Osteocyte (in vitro differentiated cells): ENCODE measurements around the gene OVOL3. TPM values are rescaled to one million over a fixed set of nuclear protein-coding genes. Genes with fewer than 3 reads are reported as not detected.
"Not testable (repeated sequence)": the region's sequence is repeated elsewhere in the genome, so short reads cannot be mapped to it uniquely, and the experiment has no call there.

Experiments used
- DNase-seq: peaks from one replicate; pipeline ENCODE4 v3.0.0; 2021; ENCODE audit warnings: mixed read lengths; ENCODE audit not compliant: unreplicated experiment; ENCODE audit errors: extremely low spot score
- H3K27ac Mint-ChIP-seq: one replicate; pipeline ENCODE4 v1.8.0; 2021; ENCODE audit warnings: mild to moderate bottlenecking, mixed read lengths; ENCODE audit not compliant: unreplicated experiment
- H3K27me3 Mint-ChIP-seq: one replicate; pipeline ENCODE4 v1.8.0; 2021; ENCODE audit warnings: mixed read lengths; ENCODE audit not compliant: unreplicated experiment
- H3K36me3 Mint-ChIP-seq: one replicate; pipeline ENCODE4 v1.8.0; 2021; ENCODE audit warnings: mixed read lengths; ENCODE audit not compliant: unreplicated experiment
- H3K4me1 Mint-ChIP-seq: one replicate; pipeline ENCODE4 v1.8.0; 2021; ENCODE audit warnings: mixed read lengths; ENCODE audit not compliant: unreplicated experiment
- H3K4me3 Mint-ChIP-seq: one replicate; pipeline ENCODE4 v1.8.0; 2021; ENCODE audit warnings: mild to moderate bottlenecking, moderate library complexity, mixed read lengths; ENCODE audit not compliant: unreplicated experiment
- H3K9me3 Mint-ChIP-seq: one replicate; pipeline ENCODE4 v1.8.0; 2021; ENCODE audit warnings: mixed read lengths; ENCODE audit not compliant: unreplicated experiment
- total RNA-seq: library from RNA; stranded (reverse); gene quantifications from 2 replicates; pipeline ENCODE4 v1.2.1, GENCODE V29; 2021
- TF ChIP-seq, protein P1 (sequence below): fragments of 200-600 bp; sonication (generic); IDR thresholded peaks from 2 replicates; pipeline ENCODE4 v1.5.0; 2021; ENCODE audit warnings: antibody characterized with exemption, mild to moderate bottlenecking, moderate library complexity

OVOL3 gene
- total RNA-seq, 1 donor from 2014 or later: not detected

DNA sequence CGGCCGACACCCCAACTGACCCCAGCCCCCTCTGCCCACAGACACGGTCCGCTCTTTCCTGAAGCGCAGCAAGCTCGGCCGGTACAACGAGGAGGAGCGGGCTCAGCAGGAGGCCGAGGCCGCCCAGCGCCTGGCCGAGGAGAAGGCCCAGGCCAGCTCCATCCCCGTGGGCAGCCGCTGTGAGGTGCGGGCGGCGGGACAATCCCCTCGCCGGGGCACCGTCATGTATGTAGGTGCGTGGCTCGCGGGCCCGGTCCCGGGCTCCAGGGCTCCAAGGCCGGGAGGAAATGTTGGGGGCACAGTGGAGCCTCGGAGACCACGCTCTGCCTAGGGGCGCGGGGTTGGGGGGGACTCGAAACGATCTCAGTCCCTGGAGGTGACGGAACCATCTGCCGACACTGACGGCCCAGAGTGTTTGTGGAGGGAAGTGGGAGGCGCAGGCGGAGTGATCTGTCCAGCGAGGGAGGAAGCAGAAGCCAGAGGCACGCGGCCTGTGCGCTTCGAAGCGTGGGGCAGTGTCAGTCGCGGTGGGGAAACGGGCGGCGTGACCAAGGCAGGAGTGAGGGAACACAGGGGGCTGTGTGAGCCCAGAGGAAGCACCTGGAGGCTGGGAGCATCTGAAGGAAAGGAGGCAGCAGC lies 10.7 kb downstream of the OVOL3 start:
- H3K4me1 Mint-ChIP-seq: peaks cover 10% of the 10 kb centered on the region
- TF ChIP-seq, protein P1, sequence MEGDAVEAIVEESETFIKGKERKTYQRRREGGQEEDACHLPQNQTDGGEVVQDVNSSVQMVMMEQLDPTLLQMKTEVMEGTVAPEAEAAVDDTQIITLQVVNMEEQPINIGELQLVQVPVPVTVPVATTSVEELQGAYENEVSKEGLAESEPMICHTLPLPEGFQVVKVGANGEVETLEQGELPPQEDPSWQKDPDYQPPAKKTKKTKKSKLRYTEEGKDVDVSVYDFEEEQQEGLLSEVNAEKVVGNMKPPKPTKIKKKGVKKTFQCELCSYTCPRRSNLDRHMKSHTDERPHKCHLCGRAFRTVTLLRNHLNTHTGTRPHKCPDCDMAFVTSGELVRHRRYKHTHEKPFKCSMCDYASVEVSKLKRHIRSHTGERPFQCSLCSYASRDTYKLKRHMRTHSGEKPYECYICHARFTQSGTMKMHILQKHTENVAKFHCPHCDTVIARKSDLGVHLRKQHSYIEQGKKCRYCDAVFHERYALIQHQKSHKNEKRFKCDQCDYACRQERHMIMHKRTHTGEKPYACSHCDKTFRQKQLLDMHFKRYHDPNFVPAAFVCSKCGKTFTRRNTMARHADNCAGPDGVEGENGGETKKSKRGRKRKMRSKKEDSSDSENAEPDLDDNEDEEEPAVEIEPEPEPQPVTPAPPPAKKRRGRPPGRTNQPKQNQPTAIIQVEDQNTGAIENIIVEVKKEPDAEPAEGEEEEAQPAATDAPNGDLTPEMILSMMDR: no peak
- no peak overlapping the region for H3K27ac Mint-ChIP-seq
- H3K36me3 Mint-ChIP-seq: peaks cover 20% of the 10 kb centered on the region
- H3K27me3 Mint-ChIP-seq: no peaks in the 10 kb centered on the region
- H3K9me3 Mint-ChIP-seq: no peaks in the 10 kb centered on the region
- DNase-seq: no peak
- H3K4me3 Mint-ChIP-seq: no peak overlapping the region

DNA sequence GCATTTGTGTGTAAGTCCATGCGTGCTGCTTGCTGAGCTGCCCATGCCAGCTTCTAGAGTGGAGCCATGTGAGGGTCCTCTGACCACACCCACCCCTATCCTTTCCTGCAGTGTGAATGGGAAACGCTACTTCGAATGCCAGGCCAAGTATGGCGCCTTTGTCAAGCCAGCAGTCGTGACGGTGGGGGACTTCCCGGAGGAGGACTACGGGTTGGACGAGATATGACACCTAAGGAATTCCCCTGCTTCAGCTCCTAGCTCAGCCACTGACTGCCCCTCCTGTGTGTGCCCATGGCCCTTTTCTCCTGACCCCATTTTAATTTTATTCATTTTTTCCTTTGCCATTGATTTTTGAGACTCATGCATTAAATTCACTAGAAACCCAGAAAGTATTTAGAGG lies 14.6 kb downstream of the OVOL3 start:
- H3K36me3 Mint-ChIP-seq: peaks cover 7% of the 10 kb centered on the region
- DNase-seq: no peak
- no peak overlapping the region for H3K4me3 Mint-ChIP-seq
- TF ChIP-seq, protein P1: no peak
- no peaks in the 10 kb centered on the region for H3K27me3 Mint-ChIP-seq
- no peaks in the 10 kb centered on the region for H3K9me3 Mint-ChIP-seq
- peaks cover 8% of the 10 kb centered on the region for H3K4me1 Mint-ChIP-seq
- no peak overlapping the region for H3K27ac Mint-ChIP-seq

- DNase-seq: no peak
- peak overlapping the region; percentile 84 for H3K4me3 Mint-ChIP-seq
- H3K27me3 Mint-ChIP-seq: no peaks in the 10 kb centered on the region
- no peaks in the 10 kb centered on the region for H3K9me3 Mint-ChIP-seq
- TF ChIP-seq, protein P1: no peak
- peak overlapping the region; percentile 95 for H3K27ac Mint-ChIP-seq
- H3K36me3 Mint-ChIP-seq: peaks cover 7% of the 10 kb centered on the region
- peaks cover 12% of the 10 kb centered on the region for H3K4me1 Mint-ChIP-seq
Measured at GRCh38 chr19:36128392-36128736, 17.4 kb downstream of the OVOL3 start.

DNA sequence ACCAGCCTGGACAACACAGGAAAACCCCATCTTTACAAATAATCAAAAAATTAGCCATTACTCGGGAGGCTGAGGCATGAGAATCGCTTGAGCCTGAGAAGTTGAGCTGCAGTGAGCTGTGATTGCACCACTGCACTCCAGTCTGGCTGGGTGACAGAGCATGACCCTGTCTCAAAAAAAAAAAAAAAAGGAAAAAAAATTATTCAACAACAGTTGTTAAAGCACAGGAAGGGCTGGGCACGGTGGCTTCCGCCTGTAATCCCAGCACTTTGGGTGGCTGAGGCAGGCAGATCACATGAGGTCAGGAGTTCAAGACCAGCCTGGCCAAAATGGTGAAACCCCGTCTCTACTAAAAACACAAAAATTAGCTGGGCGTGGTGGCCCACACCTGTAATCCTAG lies 20.3 kb downstream of the OVOL3 start:
- not testable (repeated sequence) for H3K36me3 Mint-ChIP-seq, H3K27me3 Mint-ChIP-seq, H3K27ac Mint-ChIP-seq, H3K9me3 Mint-ChIP-seq, H3K4me3 Mint-ChIP-seq, DNase-seq
- H3K4me1 Mint-ChIP-seq: peaks cover 22% of the 10 kb centered on the region

DNA sequence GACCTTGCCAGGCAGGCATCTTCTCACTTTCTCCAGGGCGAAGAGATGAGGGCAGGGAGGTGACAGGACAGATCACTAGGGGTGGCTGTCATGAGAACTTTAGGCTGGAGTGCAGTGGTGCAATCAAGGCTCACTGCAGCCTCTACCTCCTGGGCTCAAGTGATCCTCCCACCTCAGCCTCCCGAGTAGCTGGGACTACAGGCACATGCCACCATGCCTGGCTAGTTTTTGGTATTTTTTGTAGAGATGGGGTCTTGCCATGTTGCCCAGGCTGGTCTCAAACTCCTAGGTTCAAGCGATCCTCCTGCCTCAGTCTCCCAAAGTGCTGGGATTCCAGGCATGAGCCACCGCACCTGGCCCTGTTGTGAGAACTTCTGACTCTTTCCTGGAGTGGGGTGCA lies 23.9 kb downstream of the OVOL3 start:
- not testable (repeated sequence) for H3K27me3 Mint-ChIP-seq, H3K27ac Mint-ChIP-seq, H3K9me3 Mint-ChIP-seq, H3K4me3 Mint-ChIP-seq, DNase-seq, H3K36me3 Mint-ChIP-seq
- peaks cover 27% of the 10 kb centered on the region for H3K4me1 Mint-ChIP-seq

GRCh38 chr19:36136964-36137686 lies 26.2 kb downstream of the OVOL3 start:
- H3K4me1 Mint-ChIP-seq: peaks cover 37% of the 10 kb centered on the region
- peaks cover 9% of the 10 kb centered on the region for H3K36me3 Mint-ChIP-seq
- TF ChIP-seq, protein P1: no peak
- H3K9me3 Mint-ChIP-seq: no peaks in the 10 kb centered on the region
- no peaks in the 10 kb centered on the region for H3K27me3 Mint-ChIP-seq
- peak overlapping the region; percentile 72 for H3K27ac Mint-ChIP-seq
- DNase-seq: no peak
- no peak overlapping the region for H3K4me3 Mint-ChIP-seq
